ENCODE measurements around the gene GADD45A. TPM values are rescaled to one million over a fixed set of nuclear protein-coding genes. Genes with fewer than 3 reads are reported as not detected.

GADD45A gene
- total RNA-seq, 1 donor from 2014 or later, result 247 TPM

- TF ChIP-seq CTCF (IDR thresholded peaks at IDR 0.05; ENCODE audit: insufficient read depth, low read length, poor library complexity, severe bottlenecking), result no peak
- H3K36me3 ChIP-seq (ENCODE audit: control insufficient read depth, insufficient read depth, low read length), result no peaks in the 10 kb centered on the region
- H3K4me3 ChIP-seq (ENCODE audit: low read depth, low read length), result no peak overlapping the region
Observed at GRCh38 chr1:67736750-67737149, 51.7 kb downstream of the GADD45A start.

GRCh38 chr1:67737875-67738274, 52.9 kb downstream of the GADD45A start:
- Histone ChIP-seq H3K27me3 (ENCODE audit: control insufficient read depth, insufficient read depth, low read length) (no peaks in the 10 kb centered on the region), H3K36me3 (ENCODE audit: control insufficient read depth, insufficient read depth, low read length) (no peaks in the 10 kb centered on the region), H3K4me3 (ENCODE audit: low read depth, low read length) (no peak overlapping the region)
- no peak for DNase-seq (ENCODE audit: low read depth)
- no peak for TF ChIP-seq CTCF (IDR thresholded peaks at IDR 0.05; ENCODE audit: insufficient read depth, low read length, poor library complexity, severe bottlenecking)

More at GRCh38 chr1:67736750-67737149, 51.7 kb downstream of the GADD45A start:
- H3K27me3 ChIP-seq (ENCODE audit: control insufficient read depth, insufficient read depth, low read length), result no peaks in the 10 kb centered on the region
- no peak for DNase-seq (ENCODE audit: low read depth)

Other genes with a start within 250 kb of the GADD45A start
- gene GNG12, start 148.3 kb downstream of the GADD45A start, total RNA-seq, result 75.9 and 85.7 TPM in 2 replicates

All from kidney epithelial cell (primary cell).